Measurements from ENCODE around the gene UBALD2.

DNA sequence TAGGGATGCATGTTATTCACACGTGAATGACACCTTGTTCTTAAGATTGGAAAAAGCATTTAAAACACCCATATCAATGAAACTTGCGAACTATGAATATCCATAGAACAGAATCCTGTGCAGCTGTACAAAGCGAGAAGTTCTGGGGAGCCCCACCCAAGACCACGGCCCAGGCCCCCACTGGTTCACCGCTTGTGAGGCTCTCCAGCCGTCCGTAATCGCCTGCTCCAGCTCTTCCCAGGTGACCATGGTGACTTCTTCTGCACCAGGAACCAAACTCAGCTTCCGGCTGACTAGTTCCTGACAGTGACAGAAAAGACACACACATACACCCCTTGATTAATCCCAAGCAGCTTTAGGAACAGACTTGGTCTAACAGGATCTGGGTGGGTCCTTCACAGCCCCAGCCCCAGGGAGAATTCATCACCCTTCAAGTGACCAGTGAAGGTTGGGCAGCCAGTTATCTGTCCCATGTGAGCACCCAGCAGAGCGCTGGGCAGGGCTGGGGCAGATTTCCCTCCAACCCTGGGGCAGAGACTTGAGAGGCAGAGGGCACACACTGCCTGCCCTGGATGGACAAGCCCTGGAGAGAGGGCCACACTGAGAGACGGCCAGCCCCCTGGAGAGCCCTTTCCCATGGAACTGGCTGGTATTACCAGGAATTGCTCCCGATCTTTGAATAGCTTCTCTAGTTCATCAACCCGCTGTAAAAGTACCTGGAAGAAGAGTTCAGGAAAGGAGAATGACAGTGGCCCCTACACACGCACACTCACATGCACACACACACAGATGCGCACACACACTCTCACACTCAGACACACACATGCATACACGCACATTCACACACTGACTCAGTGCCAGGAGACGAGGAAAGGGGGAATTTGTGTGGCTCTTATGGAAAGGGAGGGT lies 39.3 kb downstream of the UBALD2 start:
- TF ChIP-seq MAFK (conservative IDR thresholded peaks at IDR 0.05 in 1 of 2, IDR thresholded peaks at IDR 0.05 in 1 of 2; ENCODE audit: low read length in 2 of 2) (no peak), SRF (IDR thresholded peaks at IDR 0.05; ENCODE audit: low read depth, low read length) (no peak), RFX5 (IDR thresholded peaks at IDR 0.05; ENCODE audit: low read depth, low read length) (no peak), STAT5B (CRISPR knock-in tag; IDR thresholded peaks at IDR 0.05) (no peak), ZNF773 (CRISPR knock-in tag; IDR thresholded peaks at IDR 0.05; ENCODE audit: borderline replicate concordance) (no peak), NR3C1 (CRISPR knock-in tag; IDR thresholded peaks at IDR 0.05) (no peak)

Data from HepG2 (cell line).